Trophoblast cell (in vitro differentiated cells and primary cell): ENCODE results near the gene ZDHHC8.

Source experiments
- DNase-seq, 2 donors: peaks; one replicate each; pipeline ENCODE4 v3.0.0-alpha.2; 2016
- H2AFZ ChIP-seq: 2 replicates; pipeline ENCODE4 v1.6.1; 2013; ENCODE audit warnings: low read length, moderate library complexity, mild to moderate bottlenecking; ENCODE audit not compliant: insufficient read depth, poor library complexity
- H2AK5ac ChIP-seq: 2 replicates; pipeline ENCODE4 v1.6.1; 2013; ENCODE audit warnings: mild to moderate bottlenecking, low read length
- H2BK120ac ChIP-seq: 2 replicates; pipeline ENCODE4 v1.6.1; 2013; ENCODE audit warnings: low read length, mild to moderate bottlenecking, moderate library complexity; ENCODE audit not compliant: insufficient read depth, poor library complexity
- H2BK12ac ChIP-seq: 2 replicates; pipeline ENCODE4 v1.6.1; 2013; ENCODE audit warnings: mild to moderate bottlenecking, low read length, moderate library complexity
- H2BK5ac ChIP-seq: 2 replicates; pipeline ENCODE4 v1.6.1; 2013; ENCODE audit warnings: low read length, low read depth, moderate library complexity, mild to moderate bottlenecking; ENCODE audit not compliant: poor library complexity
- H3K14ac ChIP-seq: 2 replicates; pipeline ENCODE4 v1.6.1; 2013; ENCODE audit warnings: mild to moderate bottlenecking, low read length
- H3K18ac ChIP-seq: 2 replicates; pipeline ENCODE4 v1.6.1; 2013; ENCODE audit warnings: mild to moderate bottlenecking, low read length
- H3K23ac ChIP-seq: 2 replicates; pipeline ENCODE4 v1.6.1; 2013; ENCODE audit warnings: low read length
- H3K27ac ChIP-seq: 2 replicates; pipeline ENCODE4 v1.5.1; 2013; ENCODE audit warnings: low read depth, mild to moderate bottlenecking, inconsistent platforms, low read length, moderate library complexity
- H3K27me3 ChIP-seq: 2 replicates; pipeline ENCODE4 v1.6.1; 2013; ENCODE audit warnings: inconsistent platforms, mild to moderate bottlenecking, low read length, moderate library complexity; ENCODE audit not compliant: insufficient read depth
- H3K36me3 ChIP-seq, 2 experiments: 1 replicate in 1 of 2; 2 replicates in 1 of 2; pipeline ENCODE4 v1.6.1; 2013; ENCODE audit warnings: low read length in 2 of 2, mild to moderate bottlenecking in 2 of 2, moderate library complexity in 1 of 2; ENCODE audit not compliant: insufficient read depth in 2 of 2, control insufficient read depth in 1 of 2
- H3K4ac ChIP-seq: 2 replicates; pipeline ENCODE4 v1.6.1; 2013; ENCODE audit warnings: low read depth, mild to moderate bottlenecking, low read length, moderate library complexity
- H3K4me1 ChIP-seq, 2 experiments: 1 replicate in 1 of 2; 2 replicates in 1 of 2; pipeline ENCODE4 v1.6.1; 2013; ENCODE audit warnings: low read length in 2 of 2, mild to moderate bottlenecking in 2 of 2, moderate library complexity in 1 of 2; ENCODE audit not compliant: insufficient read depth in 2 of 2, control insufficient read depth in 1 of 2
- H3K4me2 ChIP-seq: 2 replicates; pipeline ENCODE4 v1.6.1; 2013; ENCODE audit warnings: inconsistent platforms, mild to moderate bottlenecking, low read length, moderate library complexity
- H3K4me3 ChIP-seq: 2 replicates; pipeline ENCODE4 v1.5.1; 2013; ENCODE audit warnings: mild to moderate bottlenecking, low read depth, low read length, inconsistent platforms
- H3K79me1 ChIP-seq: one replicate; pipeline ENCODE4 v1.6.1; 2013; ENCODE audit warnings: low read length
- H3K79me2 ChIP-seq: 2 replicates; pipeline ENCODE4 v1.6.1; 2013; ENCODE audit warnings: low read length, mild to moderate bottlenecking; ENCODE audit not compliant: control insufficient read depth, insufficient read depth, poor library complexity
- H3K9ac ChIP-seq: 2 replicates; pipeline ENCODE4 v1.6.1; 2013; ENCODE audit warnings: mild to moderate bottlenecking, low read length
- H3K9me3 ChIP-seq: 2 replicates; pipeline ENCODE4 v1.6.1; 2013; ENCODE audit warnings: low read depth, mild to moderate bottlenecking, control low read depth, inconsistent platforms, low read length; ENCODE audit not compliant: insufficient read depth
- H4K12ac ChIP-seq: 2 replicates; pipeline ENCODE4 v1.6.1; 2013; ENCODE audit warnings: low read depth, mild to moderate bottlenecking, low read length, moderate library complexity
- H4K8ac ChIP-seq: 2 replicates; pipeline ENCODE4 v1.6.1; 2013; ENCODE audit warnings: low read depth, mild to moderate bottlenecking, low read length, moderate library complexity
- H4K91ac ChIP-seq: one replicate; pipeline ENCODE4 v1.6.1; 2013; ENCODE audit warnings: low read depth, mild to moderate bottlenecking, low read length, moderate library complexity
- WGBS: extraction: QIAGEN DNeasy Blood & Tissue Kit; methylation state at CpG from one replicate; pipeline ENCODE4 v1.1.7; 2013; ENCODE audit warnings: missing lambda C conversion rate; ENCODE audit not compliant: insufficient read length, insufficient coverage; ENCODE audit errors: extremely low coverage; 5-methylcytosine and 5-hydroxymethylcytosine counted together

ZDHHC8 gene

GRCh38 chr22:20187777-20188566 lies 56.4 kb downstream of the ZDHHC8 start:
- H3K79me1 ChIP-seq, result no peaks in the 10 kb centered on the region
- H4K12ac ChIP-seq, result no peak overlapping the region
- H4K8ac ChIP-seq, result no peak overlapping the region
- DNase-seq, result no peak
- no peak overlapping the region for H2AK5ac ChIP-seq
- no peak overlapping the region for H3K18ac ChIP-seq
- H3K23ac ChIP-seq, result no peak overlapping the region
- no peak overlapping the region for H3K4me2 ChIP-seq
- H3K4me3 ChIP-seq, result no peak overlapping the region
- H2BK120ac ChIP-seq, result no peak overlapping the region
- no peak overlapping the region for H2BK12ac ChIP-seq
- H2BK5ac ChIP-seq, result no peak overlapping the region
- no peaks in the 10 kb centered on the region for H3K4me1 ChIP-seq
- no peaks in the 10 kb centered on the region for H3K36me3 ChIP-seq
- no peaks in the 10 kb centered on the region for H3K79me2 ChIP-seq
- no peaks in the 10 kb centered on the region for H3K27me3 ChIP-seq
- H3K9ac ChIP-seq, result no peak overlapping the region
- H3K27ac ChIP-seq, result no peak overlapping the region
- no CpG with 5 or more reads among the region's 12 CpGs for WGBS
- H3K14ac ChIP-seq, result no peak overlapping the region
- H2AFZ ChIP-seq, result no peak overlapping the region
- H4K91ac ChIP-seq, result no peak overlapping the region
- no peak overlapping the region for H3K4ac ChIP-seq
- peaks cover 3% of the 10 kb centered on the region for H3K9me3 ChIP-seq

DNA sequence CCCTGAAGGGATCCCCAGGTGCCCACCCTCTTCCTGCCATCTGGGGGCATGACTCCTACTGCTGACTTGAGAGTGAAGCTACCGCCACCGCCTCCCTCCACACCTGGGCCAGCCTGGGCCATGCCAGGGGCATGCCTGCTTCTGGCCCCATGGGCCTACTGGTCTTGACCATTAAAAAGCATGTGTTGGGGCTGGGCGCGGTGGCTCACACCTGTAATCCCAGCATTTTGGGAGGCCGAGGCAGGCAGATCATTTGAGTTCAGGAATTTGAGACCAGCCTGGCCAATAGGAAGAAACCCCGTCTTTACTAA lies 56.9 kb downstream of the ZDHHC8 start:
- no peaks in the 10 kb centered on the region for H3K9me3 ChIP-seq
- no peak for DNase-seq
- no peaks in the 10 kb centered on the region for H3K79me1 ChIP-seq
- H2BK120ac ChIP-seq, result no peak overlapping the region
- H3K4me1 ChIP-seq, result no peaks in the 10 kb centered on the region
- whole genome bisulfite sequencing, result no CpG with 5 or more reads among the region's 6 CpGs
- no peak overlapping the region for H4K12ac ChIP-seq
- no peak overlapping the region for H3K4me2 ChIP-seq
- no peaks in the 10 kb centered on the region for H3K36me3 ChIP-seq
- H2BK12ac ChIP-seq, result no peak overlapping the region
- H3K18ac ChIP-seq, result no peak overlapping the region
- no peak overlapping the region for H3K14ac ChIP-seq
- H4K91ac ChIP-seq, result no peak overlapping the region
- no peak overlapping the region for H3K4me3 ChIP-seq
- H3K23ac ChIP-seq, result no peak overlapping the region
- H3K4ac ChIP-seq, result no peak overlapping the region
- no peak overlapping the region for H3K27ac ChIP-seq
- H2BK5ac ChIP-seq, result no peak overlapping the region
- H3K79me2 ChIP-seq, result no peaks in the 10 kb centered on the region
- H2AFZ ChIP-seq, result no peak overlapping the region
- H3K27me3 ChIP-seq, result no peaks in the 10 kb centered on the region
- no peak overlapping the region for H2AK5ac ChIP-seq
- no peak overlapping the region for H4K8ac ChIP-seq
- no peak overlapping the region for H3K9ac ChIP-seq

DNA sequence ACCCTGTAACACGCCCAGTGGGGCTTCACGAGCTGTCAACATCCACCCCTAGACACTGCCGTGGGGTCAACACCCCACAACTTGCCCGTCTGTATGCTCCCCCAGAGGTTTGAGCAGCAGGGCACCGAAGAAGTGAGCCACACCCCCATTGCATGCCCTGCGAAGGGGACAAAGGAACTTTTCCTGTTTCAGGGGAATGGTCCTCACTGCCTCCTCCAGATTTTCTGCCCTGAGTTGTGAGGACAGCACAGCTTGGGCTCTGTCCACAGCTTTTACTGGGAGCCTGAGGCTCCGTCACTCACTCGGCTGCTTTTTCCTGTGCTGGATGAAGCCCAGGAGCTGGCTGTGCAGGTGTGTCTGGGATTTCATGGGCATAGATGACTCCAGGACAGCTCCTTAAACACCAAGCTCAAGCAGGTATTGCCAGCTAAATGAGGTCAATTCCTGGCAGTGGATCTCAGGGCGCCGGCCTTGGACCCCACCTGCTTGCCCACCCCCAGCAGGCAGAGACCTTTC lies 59.5 kb downstream of the ZDHHC8 start:
- Histone ChIP-seq H3K18ac (no peak overlapping the region), H2AFZ (no peak overlapping the region), H3K27me3 (no peaks in the 10 kb centered on the region)

DNA sequence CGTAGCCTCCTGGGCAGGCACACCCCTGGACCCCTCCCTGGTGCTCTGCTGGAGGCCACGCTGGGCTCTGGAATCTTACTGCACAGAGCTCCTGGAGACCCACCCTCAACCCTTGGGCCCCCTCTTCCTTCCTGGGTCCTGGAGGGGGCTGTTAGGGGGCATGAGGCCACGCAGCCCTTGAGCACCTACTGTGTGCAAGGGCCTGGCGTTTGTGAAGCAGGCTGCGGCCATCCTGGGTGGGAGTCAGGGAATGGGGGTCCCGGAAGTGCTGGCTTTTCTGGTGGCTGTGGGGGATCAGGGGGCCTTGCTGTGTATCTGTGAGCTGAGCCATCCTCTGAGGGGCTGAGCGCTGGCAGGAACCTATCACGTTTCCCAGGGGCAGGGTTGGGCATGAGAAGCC lies 60.2 kb downstream of the ZDHHC8 start:
- Histone ChIP-seq H3K27ac (no peak overlapping the region), H4K12ac (no peak overlapping the region), H2AFZ (no peak overlapping the region), H3K4me2 (no peak overlapping the region), H3K79me2 (no peaks in the 10 kb centered on the region), H3K23ac (no peak overlapping the region), H3K27me3 (no peaks in the 10 kb centered on the region), H3K36me3 (no peaks in the 10 kb centered on the region), H4K91ac (no peak overlapping the region), H2BK5ac (no peak overlapping the region), H2BK120ac (no peak overlapping the region), H3K79me1 (no peaks in the 10 kb centered on the region), H4K8ac (no peak overlapping the region), H3K4me1 (no peaks in the 10 kb centered on the region), H3K4me3 (no peak overlapping the region), H2AK5ac (no peak overlapping the region), H3K9me3 (no peaks in the 10 kb centered on the region), H3K14ac (no peak overlapping the region), H2BK12ac (no peak overlapping the region), H3K18ac (no peak overlapping the region), H3K4ac (no peak overlapping the region), H3K9ac (no peak overlapping the region)
- DNase-seq, result no peak
- no CpG with 5 or more reads among the region's 8 CpGs for WGBS

More for the DNA sequence above, 59.5 kb downstream of the ZDHHC8 start:
- no peak overlapping the region for H3K4ac ChIP-seq
- H2BK5ac ChIP-seq, result no peak overlapping the region
- no peak overlapping the region for H3K4me2 ChIP-seq
- no CpG with 5 or more reads among the region's 10 CpGs for WGBS
- H2BK120ac ChIP-seq, result no peak overlapping the region
- H3K36me3 ChIP-seq, result no peaks in the 10 kb centered on the region
- H3K79me1 ChIP-seq, result no peaks in the 10 kb centered on the region
- no peak overlapping the region for H3K23ac ChIP-seq
- no peak overlapping the region for H4K8ac ChIP-seq
- H3K27ac ChIP-seq, result no peak overlapping the region
- no peak overlapping the region for H4K91ac ChIP-seq
- H3K4me1 ChIP-seq, result no peaks in the 10 kb centered on the region
- no peak overlapping the region for H2BK12ac ChIP-seq
- H3K14ac ChIP-seq, result no peak overlapping the region
- H2AK5ac ChIP-seq, result no peak overlapping the region
- no peak overlapping the region for H3K9ac ChIP-seq
- DNase-seq, result no peak
- H3K4me3 ChIP-seq, result no peak overlapping the region
- no peaks in the 10 kb centered on the region for H3K9me3 ChIP-seq
- H3K79me2 ChIP-seq, result no peaks in the 10 kb centered on the region
- no peak overlapping the region for H4K12ac ChIP-seq
